Measurements from ENCODE around the gene INPP5D. TPM values are rescaled to one million over a fixed set of nuclear protein-coding genes. Genes with fewer than 3 reads are reported as not detected.

The INPP5D gene
- 0.55 and 0.74 TPM in 2 replicates for total RNA-seq (2021)
- percentile 14 among the genes with signal in this experiment for Bru-seq, nascent RNA
- percentile 7 among the genes with signal in this experiment for BruChase-seq, experiment 1, labeled RNA remaining after a 2-hour chase
- percentile 8 among the genes with signal in this experiment for BruChase-seq, experiment 2, labeled RNA remaining after a 6-hour chase
- long read RNA-seq, partial matches to known transcripts: 0 of 1 reads
- long read RNA-seq, other reads (novel, unspliced or antisense): 1 of 1 reads

- intact Hi-C loops (cut with micrococcal nuclease; ENCODE audit: unreplicated experiment): loop anchor here (10.0 kb wide), 1 partner anchor 175 kb away; no protein-coding TSS in a partner anchor
- Histone ChIP-seq H3K9me3 (ENCODE audit: insufficient read depth, low read depth) (no peaks in the 10 kb centered on the region), H2AFZ (no peak within 1 kb of the TSS), H3K36me3 (ENCODE audit: low read depth) (no peaks in the 10 kb centered on the region), H4K20me1 (ENCODE audit: insufficient read depth) (no peaks in the 10 kb centered on the region), H3F3A (ENCODE audit: insufficient read depth, low read depth) (no peaks in the 10 kb centered on the region), H3K4me1 (replicated peaks; ENCODE audit: insufficient read depth) (no peaks in the 10 kb centered on the region), H3K9me2 (ENCODE audit: insufficient read depth) (no peaks in the 10 kb centered on the region), H3K4me3 (no peak within 1 kb of the TSS), H3K79me2 (ENCODE audit: low read depth) (no peaks in the 10 kb centered on the region), H3K27me3 (ENCODE audit: insufficient read depth, low read depth) (no peaks in the 10 kb centered on the region), H3K27ac (no peak within 1 kb of the TSS), H3K4me2 (no peak within 1 kb of the TSS)
- BruUV-seq (replicated peaks): no TSS peak
- TF ChIP-seq CTCF (conservative IDR thresholded peaks at IDR 0.05) (no peak), EZH2 (IDR thresholded peaks at IDR 0.05; ENCODE audit: low read depth) (no peak)
- ChIA-PET CTCF (interaction anchor here (0.6 kb wide), 1 partner anchor 57 kb away, joined by 6 read pairs; no protein-coding TSS in a partner anchor), POLR2A (ENCODE audit: unreplicated experiment) (no interaction called here)
- no peak for DNase-seq
These were observed at the start of gene INPP5D for GRCh38 chr2:233059797-233060500. INPP5D (plus strand) TSS chr2:233060342; CDS start chr2:233060479, 137 bp downstream.

- H2AFZ ChIP-seq: no peak overlapping the region
- BruUV-seq (replicated peaks): no TSS peak
- H4K20me1 ChIP-seq (ENCODE audit: insufficient read depth): no peaks in the 10 kb centered on the region
- CTCF ChIA-PET: no interaction called here
- no peaks in the 10 kb centered on the region for H3K4me1 ChIP-seq (replicated peaks; ENCODE audit: insufficient read depth)
- H3K4me3 ChIP-seq: no peak overlapping the region
- TF ChIP-seq CTCF (conservative IDR thresholded peaks at IDR 0.05): no peak
- TF ChIP-seq EZH2 (IDR thresholded peaks at IDR 0.05; ENCODE audit: low read depth): no peak
- H3K4me2 ChIP-seq: no peak overlapping the region
- no peaks in the 10 kb centered on the region for H3K79me2 ChIP-seq (ENCODE audit: low read depth)
- H3K27ac ChIP-seq: no peak overlapping the region
- intact Hi-C loops (cut with micrococcal nuclease; ENCODE audit: unreplicated experiment): no loop called here
- no peaks in the 10 kb centered on the region for H3K36me3 ChIP-seq (ENCODE audit: low read depth)
- H3K9me2 ChIP-seq (ENCODE audit: insufficient read depth): no peaks in the 10 kb centered on the region
- POLR2A ChIA-PET (ENCODE audit: unreplicated experiment): interaction anchor here (0.7 kb wide), 1 partner anchor 32 kb away, joined by 3 read pairs; no protein-coding TSS in a partner anchor
- H3K27me3 ChIP-seq (ENCODE audit: insufficient read depth, low read depth): no peaks in the 10 kb centered on the region
- no peak for DNase-seq
- no peaks in the 10 kb centered on the region for H3F3A ChIP-seq (ENCODE audit: insufficient read depth, low read depth)
- H3K9me3 ChIP-seq (ENCODE audit: insufficient read depth, low read depth): no peaks in the 10 kb centered on the region
These were observed 49.4 kb upstream of the INPP5D start for GRCh38 chr2:233010569-233011267.

GRCh38 chr2:233011268-233011650 lies 48.9 kb upstream of the INPP5D start:
- Histone ChIP-seq H4K20me1 (ENCODE audit: insufficient read depth) (no peaks in the 10 kb centered on the region), H2AFZ (no peak overlapping the region), H3K27ac (no peak overlapping the region), H3K36me3 (ENCODE audit: low read depth) (no peaks in the 10 kb centered on the region), H3K27me3 (ENCODE audit: insufficient read depth, low read depth) (no peaks in the 10 kb centered on the region), H3F3A (ENCODE audit: insufficient read depth, low read depth) (no peaks in the 10 kb centered on the region), H3K4me2 (no peak overlapping the region), H3K9me2 (ENCODE audit: insufficient read depth) (no peaks in the 10 kb centered on the region), H3K4me1 (replicated peaks; ENCODE audit: insufficient read depth) (no peaks in the 10 kb centered on the region), H3K9me3 (ENCODE audit: insufficient read depth, low read depth) (no peaks in the 10 kb centered on the region), H3K4me3 (no peak overlapping the region), H3K79me2 (ENCODE audit: low read depth) (no peaks in the 10 kb centered on the region)
- no peak for TF ChIP-seq CTCF (conservative IDR thresholded peaks at IDR 0.05)
- TF ChIP-seq EZH2 (IDR thresholded peaks at IDR 0.05; ENCODE audit: low read depth): no peak
- no peak for DNase-seq
- BruUV-seq (replicated peaks): no TSS peak
- intact Hi-C loops (cut with micrococcal nuclease; ENCODE audit: unreplicated experiment): no loop called here
- POLR2A ChIA-PET (ENCODE audit: unreplicated experiment): no interaction called here
- CTCF ChIA-PET: no interaction called here

All from PC-9 (cell line).